MM.1S (cell line): ENCODE data around the gene TMEM233.

Experiments used
- CTCF ChIP-seq: fragments of 300-600 bp; sonication (generic); IDR thresholded peaks from 2 replicates; pipeline ENCODE4 v1.5.1; 2016; ENCODE audit warnings: antibody characterized with exemption, low read length, mixed read lengths
- EZH2 ChIP-seq: fragments of 300-600 bp; sonication (generic); optimal IDR thresholded peaks from 2 replicates; pipeline ENCODE3; 2017; ENCODE audit warnings: low read depth, mild to moderate bottlenecking, antibody characterized with exemption, low read length, mixed read lengths

- TF ChIP-seq CTCF (no peak), EZH2 (no peak)
Observed at GRCh38 chr12:119547001-119547400, 46.6 kb upstream of the TMEM233 start.
